HG02759 (cell line): Measurements from ENCODE around the gene LYSET.
"Not testable (repeated sequence)": the region's sequence is repeated elsewhere in the genome, so short reads cannot be mapped to it uniquely, and the experiment has no call there.

ENCODE experiments used
- ATAC-seq: cut with Tn5 transposase; IDR thresholded peaks from one replicate; pipeline ENCODE4 v1.9.1; 2021; ENCODE audit warnings: mild to moderate bottlenecking, moderate library complexity; ENCODE audit not compliant: unreplicated experiment

Gene LYSET

DNA sequence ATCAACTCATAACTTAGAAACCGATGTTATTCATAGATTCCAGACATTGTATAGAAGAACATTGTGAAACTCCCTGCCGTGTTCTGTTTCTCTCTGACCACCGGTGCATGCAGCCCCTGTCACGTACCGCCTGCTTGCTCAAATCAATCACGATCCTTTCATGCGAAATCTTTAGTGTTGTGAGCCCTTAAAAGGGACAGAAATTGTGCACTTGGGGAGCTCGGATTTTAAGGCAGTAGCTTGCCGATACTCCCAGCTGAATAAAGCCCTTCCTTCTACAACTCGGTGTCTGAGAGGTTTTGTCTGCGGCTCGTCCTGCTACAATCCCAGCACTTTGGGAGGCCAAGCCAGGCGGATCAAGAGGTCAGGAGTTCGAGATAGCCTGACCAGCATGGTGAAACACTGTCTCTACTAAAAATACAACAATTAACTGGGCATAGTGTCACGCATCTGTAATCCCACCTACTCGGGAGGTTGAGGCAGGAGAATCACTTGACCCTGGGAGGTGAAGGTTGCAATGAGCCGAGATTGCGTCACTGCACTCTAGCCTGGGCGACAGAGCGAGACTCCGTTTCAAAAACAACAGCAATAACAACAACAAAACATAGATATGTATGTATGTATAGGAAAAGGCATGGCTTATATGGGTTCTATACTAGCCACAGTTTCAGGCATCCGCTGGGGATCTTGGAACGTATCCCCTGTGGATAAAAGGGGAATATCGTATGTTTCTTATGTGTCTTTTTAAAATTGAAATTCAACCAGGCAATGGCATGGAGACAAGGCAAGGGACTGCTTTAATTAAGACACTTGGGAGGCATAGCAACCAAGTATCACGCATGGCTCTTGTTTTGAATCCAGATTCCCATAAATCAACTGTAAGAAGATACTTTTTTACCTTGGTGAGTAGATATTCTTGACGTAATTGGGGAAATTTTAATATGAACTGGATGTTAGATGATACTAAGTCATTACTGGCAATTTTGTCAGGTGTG, 19.5 kb upstream of the LYSET start:
- not testable (repeated sequence) for ATAC-seq

DNA sequence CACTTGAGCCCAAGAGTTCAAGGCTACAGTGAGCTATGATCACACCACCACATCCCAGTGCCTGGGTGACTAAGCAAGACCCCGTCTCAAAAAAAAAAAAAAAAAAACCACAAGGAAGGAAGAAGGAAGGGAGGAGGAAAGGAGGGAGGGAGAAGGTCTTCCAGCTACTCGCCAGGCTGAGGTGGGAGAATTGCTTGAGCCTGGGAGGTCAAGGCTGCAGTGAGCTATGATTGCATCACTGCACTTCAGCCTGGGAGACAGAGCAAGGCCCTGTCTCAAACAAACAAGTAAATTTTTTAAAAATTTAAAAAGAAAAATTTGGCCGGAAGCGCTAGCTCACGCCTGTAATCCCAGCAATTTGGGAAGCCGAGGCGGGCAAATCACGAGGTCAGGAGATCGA, 16.5 kb upstream of the LYSET start:
- ATAC-seq: not testable (repeated sequence)

DNA sequence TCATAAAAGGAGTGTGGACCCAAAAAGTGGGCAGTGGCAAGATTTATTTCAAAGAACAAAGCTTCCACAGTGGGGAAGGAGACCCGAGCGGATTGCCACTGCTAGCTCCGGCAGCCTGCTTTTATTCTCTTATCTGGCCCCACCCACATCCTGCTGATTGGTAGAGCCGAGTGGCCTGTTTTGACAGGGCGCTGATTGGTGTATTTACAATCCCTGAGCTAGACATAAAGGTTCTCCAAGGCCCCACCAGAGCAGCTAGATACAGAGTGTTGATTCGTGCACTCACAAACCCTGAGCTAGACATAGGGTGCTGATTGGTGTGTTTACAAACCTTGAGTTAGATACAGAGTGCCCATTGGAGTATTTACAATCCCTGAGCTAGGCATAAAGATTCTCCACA, 15.5 kb upstream of the LYSET start:
- ATAC-seq: not testable (repeated sequence)

DNA sequence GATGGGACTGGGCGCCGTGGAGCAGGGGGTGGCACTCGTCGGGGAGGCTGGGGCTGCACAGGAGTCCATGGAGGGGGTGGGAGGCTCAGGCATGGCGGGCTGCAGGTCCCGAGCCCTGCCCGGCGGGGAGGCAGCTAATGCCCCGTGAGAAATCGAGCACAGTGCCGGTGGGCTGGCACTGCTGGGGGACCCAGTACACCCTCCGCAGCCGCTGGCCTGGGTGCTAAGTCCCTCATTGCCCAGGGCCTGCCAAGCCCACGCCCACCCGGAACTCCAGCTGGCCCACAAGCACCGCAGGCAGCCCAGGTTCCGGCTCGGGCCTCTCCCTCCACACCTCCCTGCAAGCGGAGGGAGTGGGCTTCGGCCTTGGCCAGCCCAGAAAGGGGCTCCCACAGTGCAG, 15.0 kb upstream of the LYSET start:
- not testable (repeated sequence) for ATAC-seq

DNA sequence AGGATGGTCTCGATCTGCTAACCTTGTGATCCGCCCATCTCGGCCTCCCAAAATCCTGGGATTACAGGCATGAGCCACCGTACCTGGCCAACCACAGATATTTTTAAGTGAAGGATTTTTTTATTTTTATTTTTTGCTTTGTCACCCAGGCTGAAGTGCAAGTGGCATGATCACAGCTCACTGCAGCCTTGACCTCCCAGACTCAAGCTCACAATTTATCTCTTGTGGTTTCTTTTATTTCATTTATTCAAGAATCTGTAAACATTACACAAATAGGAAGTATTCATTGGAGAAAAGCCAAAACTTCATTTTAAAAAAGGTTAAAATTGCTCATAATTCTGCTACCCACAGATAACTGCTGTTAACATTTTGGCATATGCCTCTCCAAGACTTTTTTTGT, 13.7 kb upstream of the LYSET start:
- no peak for ATAC-seq

DNA sequence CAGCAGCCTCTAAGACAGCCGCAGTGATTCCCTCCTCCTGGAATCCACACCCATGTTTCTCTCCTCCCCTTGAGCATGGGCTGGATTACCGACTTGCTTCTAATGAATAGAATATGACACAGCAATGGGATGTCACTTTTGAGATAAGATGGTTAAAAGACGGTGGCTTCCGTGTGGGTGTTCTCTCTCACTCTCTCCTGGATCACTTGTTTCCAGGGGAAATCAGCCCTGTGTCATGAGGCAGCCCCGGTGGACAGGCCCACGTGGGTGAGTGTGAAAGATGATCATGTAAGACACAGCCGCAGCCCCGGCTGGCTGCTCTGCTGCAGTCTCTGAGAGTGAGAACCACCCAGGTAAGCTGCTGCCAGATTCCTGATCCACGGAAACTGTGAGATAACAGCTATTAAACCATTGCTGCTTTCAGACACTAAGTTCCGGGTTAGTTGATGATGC, 11.1 kb upstream of the LYSET start:
- no peak for ATAC-seq

DNA sequence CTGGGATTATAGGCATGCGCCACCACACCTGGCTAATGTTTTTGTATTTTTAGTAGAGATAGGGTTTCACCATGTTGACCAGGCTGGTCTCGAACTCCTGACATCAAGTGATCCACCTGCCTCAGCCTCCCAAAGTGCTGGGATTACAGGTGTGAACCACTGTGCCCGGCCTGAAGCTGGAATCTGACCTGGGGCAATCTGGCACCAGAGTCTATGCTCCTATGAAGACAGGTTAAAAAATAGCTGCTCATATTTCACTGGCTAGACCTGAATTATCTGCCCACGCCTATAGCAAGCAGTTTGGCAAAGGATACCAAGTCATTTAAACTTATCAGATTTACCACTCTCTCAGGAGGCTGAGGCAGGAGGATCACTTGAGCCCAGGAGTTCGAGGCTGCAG, 10.4 kb upstream of the LYSET start:
- not testable (repeated sequence) for ATAC-seq

DNA sequence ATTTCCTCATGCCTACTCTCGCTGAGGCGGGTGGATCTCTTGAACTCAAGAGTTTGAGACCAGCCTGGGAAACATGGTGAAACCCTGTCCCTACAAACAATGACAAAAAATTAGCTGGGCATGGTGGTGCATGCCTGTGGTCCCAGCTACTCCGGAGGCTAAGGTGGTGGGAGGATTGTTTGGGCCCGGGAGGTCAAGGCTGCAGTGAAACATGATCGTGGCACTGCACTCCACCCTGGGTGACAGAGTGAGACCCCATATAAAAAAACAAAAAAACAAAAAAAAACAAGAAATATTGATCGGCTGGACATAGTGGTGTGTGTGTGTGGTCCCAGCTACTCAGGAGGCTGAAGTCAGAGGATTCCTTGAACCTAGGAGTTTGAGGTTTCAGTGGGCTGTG, 9.6 kb upstream of the LYSET start:
- no peak for ATAC-seq

DNA sequence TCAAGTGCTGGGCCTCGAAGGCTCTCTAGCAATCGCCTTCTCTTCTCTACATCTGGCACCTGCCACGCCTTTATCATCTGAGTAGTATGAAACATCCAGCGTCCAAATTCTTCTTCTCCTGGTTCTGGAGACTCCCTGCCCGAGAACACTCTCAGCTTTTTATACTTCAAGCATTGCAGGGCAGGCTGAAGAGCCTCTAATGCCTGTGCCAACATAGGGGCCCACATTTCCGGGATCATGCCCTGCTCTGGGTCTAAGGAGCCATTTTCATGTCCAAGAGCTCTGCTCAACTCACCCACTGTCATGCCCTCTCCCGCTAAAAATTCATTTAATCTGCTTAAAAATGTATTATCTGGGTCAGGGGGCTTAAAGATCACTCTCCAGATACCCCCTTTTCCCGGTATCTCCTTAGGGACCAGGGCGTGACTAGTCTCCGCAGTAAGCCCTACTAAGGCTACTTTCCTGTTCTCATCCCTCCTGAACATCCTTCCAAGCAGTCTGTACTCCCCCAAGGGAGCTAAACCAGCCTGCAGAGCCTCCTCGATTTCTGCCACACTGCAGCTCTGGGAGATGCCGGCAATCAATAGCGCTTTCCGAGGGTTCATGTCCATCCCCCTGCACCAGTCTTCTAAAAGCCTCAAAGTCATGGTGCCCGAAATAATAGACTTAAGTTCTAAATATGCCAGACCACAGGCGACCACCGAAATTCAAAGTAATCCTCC, 1.4 kb upstream of the LYSET start:
- no peak for ATAC-seq

DNA sequence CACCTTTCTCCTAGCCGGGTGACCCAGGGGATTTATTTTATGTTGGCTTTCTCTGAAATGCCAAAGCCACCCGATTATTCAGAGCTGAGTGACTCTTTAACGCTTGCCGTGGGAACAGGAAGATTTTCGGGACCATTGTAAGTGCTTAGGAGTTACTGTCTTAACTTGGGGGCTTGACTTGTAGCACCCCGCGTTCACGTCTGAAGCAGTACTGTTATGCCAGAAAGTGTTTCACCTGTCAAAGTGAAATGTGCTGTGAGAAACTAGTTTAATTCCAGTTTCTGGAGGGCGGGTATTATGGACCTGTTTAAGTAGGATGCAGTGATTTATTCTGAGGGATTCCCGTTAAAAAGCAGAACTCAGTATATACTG, 218 bp downstream of the LYSET start:
- no peak for ATAC-seq

DNA sequence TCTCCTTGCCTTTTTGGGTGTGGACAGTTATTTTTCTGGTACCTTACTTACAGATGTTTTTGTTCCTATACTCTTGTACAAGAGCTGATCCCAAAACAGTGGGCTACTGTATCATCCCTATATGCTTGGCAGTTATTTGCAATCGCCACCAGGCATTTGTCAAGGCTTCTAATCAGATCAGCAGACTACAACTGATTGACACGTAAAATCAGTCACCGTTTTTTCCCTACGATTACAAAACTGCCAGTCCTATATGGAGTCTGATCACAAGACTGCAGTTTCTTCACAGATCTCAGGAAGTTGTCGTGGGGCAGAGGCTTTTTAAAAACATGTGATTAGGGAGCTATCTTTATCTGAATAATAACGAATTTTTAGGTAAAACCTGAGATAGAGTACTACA, 1.3 kb downstream of the LYSET start:
- ATAC-seq: no peak

DNA sequence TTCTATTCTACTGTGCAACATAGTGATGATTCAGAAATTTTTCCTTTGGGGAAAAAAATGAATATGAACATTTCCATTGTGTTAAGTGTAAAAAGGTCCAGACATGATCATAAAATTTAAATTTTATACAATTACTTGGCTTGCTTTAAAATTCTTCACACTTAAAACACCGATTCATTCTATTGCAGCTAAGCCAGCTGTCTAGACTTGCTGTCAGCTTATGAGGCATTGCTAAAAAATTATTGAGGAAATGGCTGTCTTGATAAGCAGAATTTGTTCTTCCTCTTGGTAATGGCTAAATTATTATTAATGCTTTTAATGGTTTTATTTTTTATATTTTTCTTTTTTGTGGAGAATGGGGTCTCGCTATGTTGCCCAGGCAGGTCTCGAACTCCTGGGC, 1.8 kb downstream of the LYSET start:
- no peak for ATAC-seq

DNA sequence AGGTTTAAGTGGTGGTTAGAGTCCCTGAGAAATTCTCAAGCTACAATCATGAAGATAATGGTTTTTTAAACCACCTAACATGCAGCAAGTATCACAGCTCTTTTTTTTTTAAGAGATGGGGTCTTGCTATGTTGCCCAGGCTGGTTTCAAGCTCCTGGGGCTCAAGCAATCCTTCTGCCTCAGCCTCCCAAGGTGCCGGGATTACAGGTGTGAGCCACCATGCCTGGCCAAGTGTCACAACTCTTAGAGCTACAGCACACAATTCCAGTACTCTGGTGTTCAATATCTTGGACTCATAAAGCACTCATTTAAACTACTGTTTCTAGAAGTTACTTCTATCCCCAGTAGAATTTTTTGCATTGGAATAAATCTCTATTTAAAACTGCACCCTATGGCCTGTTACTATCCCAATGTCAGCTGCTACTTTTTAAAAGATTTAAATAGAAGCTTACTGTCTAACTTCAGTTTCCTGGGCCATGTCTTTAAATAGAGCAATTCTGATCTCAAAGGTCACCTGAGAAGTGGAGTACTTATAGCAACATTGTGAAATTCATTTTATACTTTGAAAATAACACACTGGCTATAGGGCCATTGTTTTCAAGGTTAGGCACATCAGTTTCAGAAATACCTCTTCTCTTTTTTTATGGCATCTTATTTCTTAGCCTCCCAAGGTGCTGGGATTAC, 10.3 kb downstream of the LYSET start:
- ATAC-seq: no peak

DNA sequence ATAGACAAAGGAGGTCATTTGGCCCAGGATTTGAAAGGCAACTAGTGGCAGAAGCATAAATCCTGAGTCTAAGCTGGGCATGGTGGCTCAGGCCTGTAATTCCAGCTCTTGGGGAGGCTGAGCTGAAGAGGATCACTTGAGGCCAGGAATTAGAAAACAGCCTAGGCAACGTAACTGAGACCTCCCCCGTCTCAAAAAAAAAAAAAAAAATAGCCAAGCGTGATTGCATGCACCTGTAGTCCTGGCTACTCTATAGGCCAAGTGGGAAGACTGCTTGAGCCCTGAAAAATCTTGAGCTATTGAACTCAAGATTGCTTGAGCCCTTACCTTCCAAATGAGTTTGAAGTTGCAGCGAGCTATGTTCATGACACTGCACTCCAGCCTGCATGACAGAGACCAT, 13.9 kb downstream of the LYSET start:
- no peak for ATAC-seq

DNA sequence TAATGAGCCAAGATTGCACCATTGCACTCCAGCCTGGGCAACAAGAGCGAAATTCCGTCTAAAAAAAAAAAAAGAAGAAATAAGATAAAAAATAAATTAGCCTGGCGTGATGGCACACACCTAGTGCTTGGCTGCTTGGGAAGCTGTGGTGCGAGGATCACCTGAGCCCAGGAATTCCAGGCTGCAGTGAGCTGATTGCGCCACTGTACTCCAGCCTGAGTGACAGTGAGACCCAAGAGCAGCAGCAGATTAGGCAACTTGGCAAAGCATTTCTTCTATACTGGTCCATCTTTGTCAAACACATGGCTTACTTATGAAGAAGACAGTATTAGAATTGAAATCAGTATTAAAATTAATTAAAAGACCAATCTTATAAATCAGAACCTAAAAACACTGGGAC, 15.4 kb downstream of the LYSET start:
- ATAC-seq: no peak

DNA sequence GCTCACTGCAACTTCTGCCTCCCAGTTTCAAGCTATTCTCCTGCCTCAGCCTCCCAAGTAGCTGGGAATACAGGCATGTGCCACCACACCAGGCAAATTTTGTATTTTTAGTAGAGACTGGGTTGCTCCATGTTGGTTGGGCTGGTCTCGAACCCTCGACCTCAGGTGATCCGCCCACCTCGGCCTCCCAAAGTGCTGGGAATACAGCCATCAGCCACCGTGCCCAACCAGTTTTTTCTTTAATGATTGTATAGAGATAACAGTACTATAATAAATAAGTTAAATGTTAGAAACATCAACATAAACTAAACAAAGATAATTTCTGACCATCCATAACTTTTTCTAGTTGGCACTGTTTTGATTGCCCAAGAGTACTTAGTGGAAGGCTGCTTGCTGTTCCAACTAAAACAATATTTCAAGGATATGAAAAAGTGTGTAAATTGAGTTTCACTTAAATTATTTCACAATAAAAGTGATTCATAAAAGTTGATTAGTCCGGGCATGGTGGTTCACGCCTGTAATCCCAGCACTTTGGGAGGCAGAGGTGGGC, 16.1 kb downstream of the LYSET start:
- ATAC-seq: no peak

DNA sequence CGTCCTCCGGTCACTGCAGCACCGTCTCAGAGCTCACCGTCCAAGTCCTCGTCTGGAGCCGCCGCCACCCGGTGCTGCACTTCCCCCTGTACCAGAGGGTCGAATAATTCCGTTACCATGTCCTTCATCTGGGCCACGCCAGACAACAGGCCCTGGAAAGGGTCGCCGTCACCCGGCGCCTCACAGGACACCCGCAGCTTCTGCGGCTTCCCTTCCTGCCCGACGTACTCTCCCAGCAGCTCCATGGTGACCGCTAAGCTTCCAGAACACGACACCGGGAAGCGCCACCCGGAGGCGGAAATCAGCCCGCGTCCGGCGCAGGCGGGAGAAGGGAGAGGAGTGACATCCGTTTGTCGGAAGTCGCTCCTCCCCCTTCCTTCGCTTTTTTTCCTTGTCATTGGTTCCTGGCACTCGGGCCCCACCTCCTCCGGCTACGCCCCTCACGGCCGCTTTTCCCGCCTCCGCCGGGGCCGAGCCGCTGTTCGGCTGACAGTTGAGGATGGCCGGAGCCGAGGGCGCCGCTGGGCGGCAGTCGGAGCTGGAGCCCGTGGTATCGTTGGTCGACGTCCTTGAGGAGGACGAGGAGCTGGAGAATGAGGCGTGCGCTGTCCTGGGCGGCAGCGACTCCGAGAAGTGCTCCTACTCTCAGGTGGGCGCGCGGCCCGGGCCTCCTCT, 21.8 kb downstream of the LYSET start, which contains the start of the genes GON7 and UBR7:
GON7 (minus strand) TSS at position 273 of the 675 bp plus-strand sequence; CDS start at position 245, 28 bp downstream.
UBR7 (plus strand) TSS at position 464 of the 675 bp plus-strand sequence; CDS start at position 500, 36 bp downstream.
- ATAC-seq: peak; percentile 90

DNA sequence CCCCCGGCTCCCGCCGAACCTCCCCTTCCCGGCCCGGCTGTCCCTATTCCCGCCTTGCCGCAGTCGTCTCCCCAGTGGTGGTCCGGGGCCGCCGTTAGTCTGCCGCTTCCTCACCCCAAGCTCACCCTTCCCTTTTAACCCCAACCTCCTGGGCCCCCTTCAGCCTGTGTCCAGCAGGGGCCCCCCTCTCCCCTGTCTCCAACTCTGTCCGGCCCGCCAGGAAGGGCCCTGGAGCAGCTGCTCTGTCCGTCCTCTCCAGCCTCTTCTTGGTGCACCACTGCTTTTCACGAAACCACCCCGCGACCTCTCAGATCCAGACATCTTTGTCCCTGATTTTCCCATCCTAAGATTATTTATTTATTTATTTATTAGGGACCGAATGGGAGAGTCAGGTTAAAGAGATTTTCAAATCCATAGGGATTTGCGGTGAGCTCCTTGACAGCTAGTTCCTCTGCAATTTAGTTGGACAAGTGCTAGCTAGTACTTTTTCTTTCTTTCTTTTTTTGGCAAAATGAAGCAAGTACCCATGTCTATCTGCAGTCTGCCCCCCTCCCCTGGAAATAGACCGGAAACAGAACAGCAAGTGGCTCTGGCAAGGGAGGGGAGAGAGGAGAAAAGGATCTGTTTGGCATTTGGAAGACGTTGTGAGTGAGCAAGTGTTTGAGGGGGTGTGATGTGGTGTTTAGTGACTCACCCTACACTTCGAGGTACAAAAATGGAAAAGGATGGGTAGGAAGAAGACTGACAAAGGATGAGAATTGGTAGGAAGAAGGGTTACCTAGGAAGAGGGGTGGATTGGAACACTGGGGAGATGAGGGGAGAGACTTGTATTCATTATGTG, 22.6 kb downstream of the LYSET start:
- peak; percentile 37 for ATAC-seq

DNA sequence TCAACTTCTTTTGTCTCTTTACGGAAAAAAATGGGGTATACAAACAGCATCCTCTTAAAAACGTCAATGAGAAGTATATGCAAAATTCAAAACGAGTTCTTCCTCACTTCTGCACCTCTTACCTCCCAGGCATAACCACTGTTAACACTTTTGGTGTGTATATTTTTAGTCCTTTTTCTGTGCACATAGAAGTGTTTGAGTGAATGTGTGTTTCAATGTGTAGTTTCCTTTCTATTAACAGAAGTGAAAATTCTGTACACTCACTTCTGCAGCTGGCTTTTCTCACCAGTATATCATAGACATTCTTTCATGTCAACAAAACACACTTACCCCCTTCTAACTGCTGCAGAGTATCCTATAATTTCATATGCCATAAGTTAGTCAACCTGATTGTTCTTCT, 27.3 kb downstream of the LYSET start:
- peak; percentile 66 for ATAC-seq
